ENCODE measurements around the gene SLC51A.
"Not testable (repeated sequence)": the region's sequence is repeated elsewhere in the genome, so short reads cannot be mapped to it uniquely, and the experiment has no call there.

The SLC51A gene

GRCh38 chr3:196232154-196232881 is 16.0 kb downstream of the SLC51A start:
- Mint-ChIP-seq H3K4me3 (no peak overlapping the region), H3K27ac (no peak overlapping the region)

GRCh38 chr3:196232882-196233251 is 16.5 kb downstream of the SLC51A start:
- peak; percentile 27 to 57 for ATAC-seq (replicated peaks)
- no peak overlapping the region for H3K27ac Mint-ChIP-seq

More at GRCh38 chr3:196232154-196232881, 16.0 kb downstream of the SLC51A start:
- Mint-ChIP-seq H3K4me1 (peaks cover 15 to 22% of the 10 kb centered on the region in 2 donors), H3K36me3 (peaks cover 10 to 39% of the 10 kb centered on the region in 2 donors), H3K27me3 (no peaks in the 10 kb centered on the region), H3K9me3 (no peaks in the 10 kb centered on the region)
- ATAC-seq (replicated peaks) (peak; percentile 91 to 95), DNase-seq (no peak)

GRCh38 chr3:196235452-196236122 is 19.3 kb downstream of the SLC51A start:
- Mint-ChIP-seq H3K9me3 (no peaks in the 10 kb centered on the region), H3K4me1 (peaks cover 16 to 24% of the 10 kb centered on the region in 2 donors), H3K36me3 (peaks cover 16 to 57% of the 10 kb centered on the region in 2 donors), H3K27ac (peak overlapping the region; percentile 20), H3K4me3 (no peak overlapping the region), H3K27me3 (no peaks in the 10 kb centered on the region)
- DNase-seq (no peak), ATAC-seq (replicated peaks) (no peak)

More at GRCh38 chr3:196232882-196233251, 16.5 kb downstream of the SLC51A start:
- no peak for DNase-seq
- Mint-ChIP-seq H3K4me3 (no peak overlapping the region), H3K36me3 (peaks cover 11 to 43% of the 10 kb centered on the region in 2 donors), H3K27me3 (no peaks in the 10 kb centered on the region), H3K9me3 (no peaks in the 10 kb centered on the region), H3K4me1 (peaks cover 16 to 24% of the 10 kb centered on the region in 2 donors)

GRCh38 chr3:196236223-196236622 is 19.9 kb downstream of the SLC51A start:
- no peak for ATAC-seq (replicated peaks)
- Mint-ChIP-seq H3K9me3 (no peaks in the 10 kb centered on the region), H3K27me3 (no peaks in the 10 kb centered on the region), H3K27ac (no peak overlapping the region), H3K4me3 (no peak overlapping the region), H3K4me1 (peaks cover 15 to 24% of the 10 kb centered on the region in 2 donors), H3K36me3 (peaks cover 16 to 58% of the 10 kb centered on the region in 2 donors)
- no peak for DNase-seq

GRCh38 chr3:196237203-196237602 is 20.9 kb downstream of the SLC51A start:
- Mint-ChIP-seq H3K36me3 (peaks cover 18 to 60% of the 10 kb centered on the region in 2 donors), H3K27ac (peak overlapping the region; percentile 85), H3K4me3 (no peak overlapping the region), H3K4me1 (peaks cover 13 to 18% of the 10 kb centered on the region in 2 donors), H3K27me3 (no peaks in the 10 kb centered on the region), H3K9me3 (no peaks in the 10 kb centered on the region)
- ATAC-seq (replicated peaks) (peak in 1 of 2 donors; percentile 16), DNase-seq (no peak)

GRCh38 chr3:196238612-196239560 is 22.6 kb downstream of the SLC51A start:
- Mint-ChIP-seq H3K4me1 (peaks cover 3 to 4% of the 10 kb centered on the region in 2 donors), H3K4me3 (no peak overlapping the region), H3K27ac (peak overlapping the region; percentile 70), H3K36me3 (peaks cover 14 to 48% of the 10 kb centered on the region in 2 donors), H3K9me3 (no peaks in the 10 kb centered on the region), H3K27me3 (no peaks in the 10 kb centered on the region)
- ATAC-seq (replicated peaks) (no peak), DNase-seq (no peak)

- Mint-ChIP-seq H3K36me3 (peaks cover 22 to 53% of the 10 kb centered on the region in 2 donors), H3K27me3 (no peaks in the 10 kb centered on the region), H3K4me1 (peaks cover 3 to 4% of the 10 kb centered on the region in 2 donors), H3K4me3 (no peak overlapping the region), H3K9me3 (no peaks in the 10 kb centered on the region), H3K27ac (no peak overlapping the region)
- no peak for DNase-seq
- ATAC-seq (replicated peaks): no peak
Measured at GRCh38 chr3:196240424-196240823, 24.1 kb downstream of the SLC51A start.

GRCh38 chr3:196241704-196242103 is 25.4 kb downstream of the SLC51A start:
- peaks cover 26 to 50% of the 10 kb centered on the region in 2 donors for H3K36me3 Mint-ChIP-seq
- ATAC-seq (replicated peaks): no peak
- no peaks in the 10 kb centered on the region for H3K27me3 Mint-ChIP-seq
- peaks cover 3 to 4% of the 10 kb centered on the region in 2 donors for H3K4me1 Mint-ChIP-seq
- no peak overlapping the region for H3K27ac Mint-ChIP-seq
- no peak overlapping the region for H3K4me3 Mint-ChIP-seq
- DNase-seq: no peak
- no peaks in the 10 kb centered on the region for H3K9me3 Mint-ChIP-seq

- H3K36me3 Mint-ChIP-seq: peaks cover 22 to 35% of the 10 kb centered on the region in 2 donors
- not testable (repeated sequence) for H3K9me3 Mint-ChIP-seq; H3K27me3 Mint-ChIP-seq; H3K4me1 Mint-ChIP-seq; DNase-seq; H3K4me3 Mint-ChIP-seq; H3K27ac Mint-ChIP-seq; ATAC-seq (replicated peaks)
Measured at GRCh38 chr3:196244166-196244565, 27.8 kb downstream of the SLC51A start.

- Mint-ChIP-seq H3K27me3 (no peaks in the 10 kb centered on the region), H3K4me1 (no peaks in the 10 kb centered on the region), H3K9me3 (no peaks in the 10 kb centered on the region), H3K36me3 (peaks cover 16 to 26% of the 10 kb centered on the region in 2 donors), H3K27ac (peak overlapping the region; percentile 25), H3K4me3 (no peak overlapping the region)
- ATAC-seq (replicated peaks): no peak
- no peak for DNase-seq
Measured at GRCh38 chr3:196246612-196247308, 30.4 kb downstream of the SLC51A start.

- Mint-ChIP-seq H3K4me1 (peaks cover 0 to 2% of the 10 kb centered on the region in 2 donors), H3K4me3 (no peak overlapping the region), H3K36me3 (peaks cover 16 to 21% of the 10 kb centered on the region in 2 donors), H3K27ac (no peak overlapping the region), H3K27me3 (no peaks in the 10 kb centered on the region), H3K9me3 (no peaks in the 10 kb centered on the region)
- ATAC-seq (replicated peaks) (no peak), DNase-seq (no peak)
Measured at GRCh38 chr3:196251918-196252317, 35.6 kb downstream of the SLC51A start.

- no peaks in the 10 kb centered on the region for H3K9me3 Mint-ChIP-seq
- ATAC-seq (replicated peaks) (no peak), DNase-seq (no peak)
- H3K4me1 Mint-ChIP-seq: peaks cover 0 to 2% of the 10 kb centered on the region in 2 donors
- H3K36me3 Mint-ChIP-seq: peaks cover 16 to 26% of the 10 kb centered on the region in 2 donors
- no peak overlapping the region for H3K27ac Mint-ChIP-seq
- no peaks in the 10 kb centered on the region for H3K27me3 Mint-ChIP-seq
- H3K4me3 Mint-ChIP-seq: no peak overlapping the region
Measured at GRCh38 chr3:196254376-196255283, 38.3 kb downstream of the SLC51A start.

- Mint-ChIP-seq H3K4me1 (peaks cover 0 to 2% of the 10 kb centered on the region in 2 donors), H3K27me3 (no peaks in the 10 kb centered on the region), H3K9me3 (peaks cover 0 to under 1% of the 10 kb centered on the region in 2 donors), H3K4me3 (no peak overlapping the region), H3K36me3 (peaks cover 17 to 29% of the 10 kb centered on the region in 2 donors), H3K27ac (no peak overlapping the region)
- ATAC-seq (replicated peaks): no peak
- DNase-seq: no peak
Measured at GRCh38 chr3:196255776-196256175, 39.4 kb downstream of the SLC51A start.

Data from stimulated activated naive B cell treated with anti-CD40 and anti-IgM and Interleukin-4, amounts not matched to agents 10 μg/mL and 1 μg/mL and 100 μg/mL, for 72 hours (primary cell).